GM04504 (cell line): Measurements from ENCODE around the gene DPAGT1.
"Not testable (repeated sequence)": the region's sequence is repeated elsewhere in the genome, so short reads cannot be mapped to it uniquely, and the experiment has no call there.

Experiments
- DNase-seq: peaks from one replicate; pipeline ENCODE4 v3.0.0-alpha.2; 2012; ENCODE audit warnings: low read depth

DPAGT1 gene

GRCh38 chr11:119093942-119094815 lies 7.5 kb downstream of the DPAGT1 start:
- no peak for DNase-seq

- no peak for DNase-seq
Observed at GRCh38 chr11:119092880-119093842, 8.5 kb downstream of the DPAGT1 start.

- DNase-seq: no peak
Observed at GRCh38 chr11:119091966-119092879, 9.4 kb downstream of the DPAGT1 start.

GRCh38 chr11:119091178-119091577 lies 10.5 kb downstream of the DPAGT1 start:
- DNase-seq: no peak

GRCh38 chr11:119089319-119089718 lies 12.3 kb downstream of the DPAGT1 start:
- no peak for DNase-seq

GRCh38 chr11:119088406-119088805 lies 13.2 kb downstream of the DPAGT1 start:
- DNase-seq: no peak

- DNase-seq: no peak
Observed at GRCh38 chr11:119087747-119088241, 13.9 kb downstream of the DPAGT1 start.

GRCh38 chr11:119087123-119087522 lies 14.5 kb downstream of the DPAGT1 start:
- DNase-seq: no peak

GRCh38 chr11:119085437-119085847 lies 16.2 kb downstream of the DPAGT1 start:
- DNase-seq: no peak

- DNase-seq: peak; percentile 93
Observed at GRCh38 chr11:119084663-119085436, 16.8 kb downstream of the DPAGT1 start, which contains the start of gene HMBS. HMBS (plus strand) TSS chr11:119084881; CDS start chr11:119085034, 153 bp downstream.

- no peak for DNase-seq
Observed at GRCh38 chr11:119081682-119082260, 19.9 kb downstream of the DPAGT1 start.

GRCh38 chr11:119078675-119079420 lies 22.8 kb downstream of the DPAGT1 start:
- no peak for DNase-seq

- no peak for DNase-seq
Observed at GRCh38 chr11:119077839-119078238, 23.8 kb downstream of the DPAGT1 start.

GRCh38 chr11:119067371-119068222 lies 34.1 kb downstream of the DPAGT1 start, which contains the start of gene VPS11:
VPS11 (plus strand) TSS chr11:119067818; CDS start chr11:119067824, 6 bp downstream.
- peak; percentile 92 for DNase-seq

GRCh38 chr11:119065369-119065768 lies 36.3 kb downstream of the DPAGT1 start:
- no peak for DNase-seq

GRCh38 chr11:119062779-119063178 lies 38.9 kb downstream of the DPAGT1 start:
- DNase-seq: peak; percentile 42

GRCh38 chr11:119061256-119061655 lies 40.4 kb downstream of the DPAGT1 start:
- DNase-seq: no peak

- not testable (repeated sequence) for DNase-seq
Observed at GRCh38 chr11:119059128-119059527, 42.5 kb downstream of the DPAGT1 start.
